ENCODE results near the gene CYB561D2.

- no peak for TF ChIP-seq CTCF (conservative IDR thresholded peaks at IDR 0.05 in 1 of 2, IDR thresholded peaks at IDR 0.05 in 1 of 2; ENCODE audit: extremely low read depth in 1 of 2, insufficient read depth in 1 of 2, low read depth in 1 of 2, low read length in 2 of 2)
- TF ChIP-seq EZH2 (IDR thresholded peaks at IDR 0.05; ENCODE audit: borderline replicate concordance, low read length): no peak
Observed at GRCh38 chr3:50389414-50389767, 38.7 kb downstream of the CYB561D2 start.
